ENCODE data around the gene LAMA1.

GRCh38 chr18:6939972-6940371, 177.6 kb downstream of the LAMA1 start:
- TF ChIP-seq POLR2A (IDR thresholded peaks at IDR 0.05) (no peak), CTCF (IDR thresholded peaks at IDR 0.05) (no peak), EP300 (IDR thresholded peaks at IDR 0.05; ENCODE audit: low read depth) (no peak), POLR2AphosphoS5 (IDR thresholded peaks at IDR 0.05) (no peak)

All from transverse colon (tissue), 4 donors.